Measurements from ENCODE around the gene SETD1B. TPM values are rescaled to one million over a fixed set of nuclear protein-coding genes. Genes with fewer than 3 reads are reported as not detected.

SETD1B gene
- total RNA-seq, 1 donor = 5.0 TPM

DNA sequence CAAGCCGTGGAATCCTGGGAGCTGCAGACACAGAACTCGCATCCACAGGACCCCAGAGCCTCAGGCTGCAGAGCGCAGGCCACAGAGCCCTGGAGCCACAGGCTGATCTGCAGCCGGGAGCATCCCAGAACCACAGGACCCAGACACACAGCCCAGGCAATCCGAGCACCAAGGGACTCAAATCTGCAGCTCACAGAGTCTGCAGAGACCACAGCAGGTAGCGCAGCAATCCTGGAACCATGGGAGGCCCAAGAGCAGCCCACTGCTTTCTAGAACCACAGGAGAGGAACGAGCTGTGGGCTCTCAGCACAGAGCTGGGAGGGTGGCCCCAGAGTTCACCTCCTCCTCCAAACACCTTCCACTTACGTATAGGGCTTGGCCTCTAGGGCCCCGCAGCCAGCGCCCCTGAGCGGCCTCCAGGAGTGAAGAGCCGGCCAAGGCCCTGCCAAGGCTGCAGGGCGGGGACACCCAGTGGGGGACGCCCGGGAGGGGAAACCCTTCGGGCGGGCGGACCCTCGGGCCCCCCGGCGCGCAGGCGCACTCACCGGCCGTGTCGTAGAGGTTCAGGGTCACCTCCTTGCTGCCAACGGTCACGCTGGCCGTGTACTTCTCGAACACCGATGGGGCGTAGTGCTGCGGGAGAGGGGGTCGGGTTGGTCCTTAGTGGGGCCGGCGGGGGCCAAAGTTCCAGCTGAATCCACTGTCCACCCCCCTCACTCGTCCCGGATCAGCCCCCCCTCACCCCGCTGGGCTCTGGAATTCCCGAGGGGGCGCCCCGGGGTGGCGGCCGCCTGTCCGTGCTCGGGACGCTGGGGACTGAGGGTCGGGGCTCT, 11.0 kb upstream of the SETD1B start:
- peak overlapping the region; percentile 64 for H3K4me3 ChIP-seq (ENCODE audit: low read depth, low read length)
- TF ChIP-seq, protein P1, sequence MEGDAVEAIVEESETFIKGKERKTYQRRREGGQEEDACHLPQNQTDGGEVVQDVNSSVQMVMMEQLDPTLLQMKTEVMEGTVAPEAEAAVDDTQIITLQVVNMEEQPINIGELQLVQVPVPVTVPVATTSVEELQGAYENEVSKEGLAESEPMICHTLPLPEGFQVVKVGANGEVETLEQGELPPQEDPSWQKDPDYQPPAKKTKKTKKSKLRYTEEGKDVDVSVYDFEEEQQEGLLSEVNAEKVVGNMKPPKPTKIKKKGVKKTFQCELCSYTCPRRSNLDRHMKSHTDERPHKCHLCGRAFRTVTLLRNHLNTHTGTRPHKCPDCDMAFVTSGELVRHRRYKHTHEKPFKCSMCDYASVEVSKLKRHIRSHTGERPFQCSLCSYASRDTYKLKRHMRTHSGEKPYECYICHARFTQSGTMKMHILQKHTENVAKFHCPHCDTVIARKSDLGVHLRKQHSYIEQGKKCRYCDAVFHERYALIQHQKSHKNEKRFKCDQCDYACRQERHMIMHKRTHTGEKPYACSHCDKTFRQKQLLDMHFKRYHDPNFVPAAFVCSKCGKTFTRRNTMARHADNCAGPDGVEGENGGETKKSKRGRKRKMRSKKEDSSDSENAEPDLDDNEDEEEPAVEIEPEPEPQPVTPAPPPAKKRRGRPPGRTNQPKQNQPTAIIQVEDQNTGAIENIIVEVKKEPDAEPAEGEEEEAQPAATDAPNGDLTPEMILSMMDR (IDR thresholded peaks at IDR 0.05; ENCODE audit: insufficient read depth, low read length) = no peak
- DNase-seq (ENCODE audit: low read depth) = no peak

DNA sequence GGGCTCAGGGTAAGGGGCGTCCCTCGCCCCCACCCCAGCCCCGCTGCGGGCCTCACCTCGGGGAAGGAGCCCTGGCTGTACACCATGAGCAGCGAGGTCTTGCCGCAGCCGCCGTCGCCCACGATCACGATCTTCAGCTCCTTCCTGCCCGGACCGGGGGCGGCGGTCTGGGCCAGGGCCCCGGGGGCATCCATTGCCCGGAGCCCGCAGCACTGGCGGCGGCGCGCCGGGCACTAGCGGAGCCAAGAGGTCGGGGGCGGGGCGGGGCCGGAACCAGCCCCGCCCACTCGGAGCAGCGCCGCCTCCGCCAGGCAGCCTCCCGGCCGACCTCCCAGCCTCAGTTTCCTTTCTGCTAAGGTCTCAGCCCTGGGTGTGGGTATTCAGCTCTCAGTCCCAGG, 10.4 kb upstream of the SETD1B start, which contains the start of gene RHOF:
Gene RHOF (minus strand): TSS at position 249 of the 398 bp plus-strand sequence. CDS start 55 bp downstream, at position 194.
- no peak for DNase-seq (ENCODE audit: low read depth)
- TF ChIP-seq, protein P1 (IDR thresholded peaks at IDR 0.05; ENCODE audit: insufficient read depth, low read length) = no peak
- H3K4me3 ChIP-seq (ENCODE audit: low read depth, low read length) = peak within 1 kb of the TSS; percentile 64

DNA sequence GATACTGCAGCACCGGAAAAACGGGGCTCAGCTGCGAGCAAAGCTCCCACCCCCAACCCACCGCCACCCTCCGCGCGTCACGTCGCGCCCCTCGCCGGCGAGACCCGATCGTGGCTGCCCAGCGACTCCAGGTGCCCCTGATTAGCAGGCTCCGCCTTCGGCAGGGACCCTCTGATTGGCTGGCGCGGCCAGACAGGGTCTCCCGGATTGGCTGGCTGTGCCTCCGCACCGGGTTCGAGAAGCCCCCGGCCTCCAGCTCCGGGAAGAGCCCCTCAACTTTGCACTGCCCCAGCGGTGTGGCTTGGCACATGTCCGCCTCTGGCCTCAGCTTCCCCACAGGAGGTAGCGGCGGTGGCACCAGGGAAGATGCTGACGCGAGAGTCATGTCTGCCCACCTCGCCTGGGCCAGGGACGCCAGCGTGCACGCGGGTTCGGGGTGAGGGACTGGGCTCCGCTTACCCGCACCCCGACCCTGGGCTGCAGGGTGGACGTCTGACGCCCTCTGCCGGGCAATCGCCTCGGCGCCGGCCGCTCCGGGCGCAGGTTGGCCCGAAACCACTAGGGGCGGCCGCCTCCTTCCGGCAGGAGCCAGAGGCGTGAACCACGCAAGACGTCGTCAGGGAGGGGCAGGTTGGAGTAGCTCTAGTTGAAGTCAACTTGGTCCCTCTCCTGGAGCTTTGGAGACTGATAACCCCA, 9.8 kb upstream of the SETD1B start:
- TF ChIP-seq, protein P1 (IDR thresholded peaks at IDR 0.05; ENCODE audit: insufficient read depth, low read length) = peak; percentile 100
- peak; percentile 92 for DNase-seq (ENCODE audit: low read depth)
- H3K4me3 ChIP-seq (ENCODE audit: low read depth, low read length) = peak overlapping the region; percentile 64

DNA sequence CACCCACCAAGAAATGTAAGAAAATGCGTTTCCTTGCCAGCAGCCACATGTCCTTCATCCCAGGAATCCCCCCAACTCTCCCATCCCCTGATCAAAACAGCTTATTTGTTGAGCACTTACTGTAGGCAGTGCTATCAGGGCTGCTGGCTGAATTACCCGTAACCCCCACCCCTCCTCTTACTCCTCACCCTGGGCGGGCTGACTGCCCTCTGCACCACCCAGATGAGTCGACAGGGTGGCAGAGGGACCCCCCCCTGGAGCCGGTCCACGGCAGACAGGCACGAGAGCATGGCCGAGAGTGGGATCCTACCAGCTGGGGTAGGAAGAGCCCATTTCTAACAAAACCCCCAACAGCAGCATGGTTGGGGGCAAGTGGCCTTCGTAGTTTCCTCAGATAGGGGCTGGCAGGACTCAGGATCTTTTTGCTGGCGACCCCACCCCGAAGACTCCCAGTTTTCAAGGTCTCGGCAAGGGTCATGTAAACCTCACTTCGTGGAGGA, 9.2 kb upstream of the SETD1B start:
- TF ChIP-seq, protein P1 (IDR thresholded peaks at IDR 0.05; ENCODE audit: insufficient read depth, low read length) = no peak
- DNase-seq (ENCODE audit: low read depth) = no peak
- H3K4me3 ChIP-seq (ENCODE audit: low read depth, low read length) = peak overlapping the region; percentile 35

DNA sequence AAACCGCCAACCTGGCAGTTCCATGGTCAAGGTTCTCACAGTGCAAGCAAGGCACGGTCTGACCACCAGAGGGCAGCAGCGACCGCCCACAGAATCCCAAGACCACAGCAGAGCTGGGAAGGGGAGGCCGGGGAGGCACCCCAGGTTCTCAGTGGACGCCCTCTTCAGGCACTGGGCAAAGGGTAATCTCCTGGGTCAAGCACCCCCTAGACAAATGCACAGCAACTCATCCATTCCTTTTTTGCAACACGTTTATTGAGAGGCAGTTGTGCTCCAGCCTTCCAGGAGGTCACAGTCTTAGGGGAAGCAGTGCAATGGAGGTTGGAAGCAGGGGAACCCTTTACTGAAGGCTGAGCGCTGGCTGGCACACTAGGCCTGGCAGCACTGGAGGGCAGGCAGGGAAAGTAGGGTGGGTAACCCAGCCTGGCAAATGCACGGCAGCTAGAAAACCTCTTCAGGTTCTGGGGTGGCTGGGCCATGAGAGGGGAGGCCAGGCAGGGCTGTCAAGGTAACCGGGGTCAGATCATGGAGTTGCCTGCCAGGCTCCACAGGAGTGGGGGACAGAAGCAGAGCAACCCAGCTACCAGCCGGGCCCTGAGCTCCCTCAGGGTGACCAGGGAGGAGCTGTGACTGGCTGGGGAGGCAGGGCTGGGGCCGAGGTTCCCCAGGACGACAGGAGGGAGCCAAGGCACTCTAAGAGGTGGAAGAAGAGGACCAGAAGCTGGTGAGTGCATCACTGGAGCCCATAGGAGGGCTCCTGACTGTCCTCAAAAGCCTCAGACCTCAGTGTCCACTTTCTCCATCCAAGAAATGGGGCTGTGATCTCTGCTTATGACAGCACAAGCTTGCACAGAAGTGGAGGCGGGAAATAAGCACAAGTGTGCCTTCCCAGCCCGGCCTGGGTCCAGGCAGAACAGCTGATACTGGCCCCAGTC, 8.5 kb upstream of the SETD1B start:
- no peak overlapping the region for H3K4me3 ChIP-seq (ENCODE audit: low read depth, low read length)
- DNase-seq (ENCODE audit: low read depth) = peak; percentile 90
- TF ChIP-seq, protein P1 (IDR thresholded peaks at IDR 0.05; ENCODE audit: insufficient read depth, low read length) = peak; percentile 95

All from fibroblast of the aortic adventitia (primary cell).